Adrenal gland (tissue), 12 donors: ENCODE results near the gene TP53I11. TPM values are rescaled to one million over a fixed set of nuclear protein-coding genes. Genes with fewer than 3 reads are reported as not detected.

Experiments
- polyA plus RNA-seq, 3 donors: library from polyadenylated mRNA; stranded (reverse); fragments of 200-250 nt in 2 of 3; fragments of 350-450 nt in 1 of 3; fragmentation: Illumina TruSeq in 1 of 3; extraction: RNeasy Lipid Tissue Mini Kit (QIAGEN cat#74804) in 1 of 3; gene quantifications; one replicate each; pipeline ENCODE4 v1.2.3, GENCODE V29; 2013 to 2014
- total RNA-seq, 9 donors: library from RNA; depleted of rRNA in 4 of 9; stranded (reverse); fragments of >200 nt in 4 of 9; fragments of 120-200 nt in 1 of 9; fragmentation: NEBNext Ultra II Directional in 1 of 9; extraction: Animal tissue kit (Norgen Biotek cat#: 25700) in 1 of 9; gene quantifications; one replicate each; pipeline versions ENCODE4 v1.1.0 to v1.2.4, GENCODE V29; 2013 to 2023
- donor health status: healthy with polysubstance abuse.
- donor health status: Bipolar disorder and iron deficiency.
- donor health status: DM: yes; HTN: yes; CAD: no.
- donor health status: DM: no; HTN: no; CAD: no.
- donor health status: DM: no; HTN: no; CAD: no.
- donor health status: DM: yes; HTN: yes; CAD: no.

Gene TP53I11
- total and polyA plus RNA-seq, 12 donors: 3.5 to 55.7 (median 31.0) TPM

Other genes with a start within 250 kb of the TP53I11 start
- gene TSPAN18, start 223.9 kb downstream of the TP53I11 start, total RNA-seq: 100 to 1,000 TPM in 4 of 9 donors, 10 to 100 TPM in 5; 37.4 to 168 (median 62.8) TPM
- gene TSPAN18, start 223.9 kb downstream of the TP53I11 start, polyA plus RNA-seq: 100 to 1,000 TPM in 1 of 3 donors, 10 to 100 TPM in 2; 24.5 to 130 (median 33.3) TPM
- gene PRDM11, start 195.8 kb upstream of the TP53I11 start, total RNA-seq: 10 to 100 TPM in 8 of 9 donors, 1 to 10 TPM in 1; 7.5 to 16.9 (median 13.3) TPM
- gene PRDM11, start 195.8 kb upstream of the TP53I11 start, polyA plus RNA-seq: 1 to 10 TPM; 3.3 to 6.4 (median 3.9) TPM